PC-9 (cell line): ENCODE data around the gene TTC23.

ENCODE experiments used
- CTCF ChIP-seq: fragments of 200-600 bp; sonication (generic); conservative IDR thresholded peaks from 2 replicates; pipeline ENCODE4 v1.6.1; 2017; ENCODE audit warnings: mixed run types, antibody characterized with exemption, mild to moderate bottlenecking, moderate library complexity
- EZH2 ChIP-seq: fragments of 200-600 bp; sonication (generic); IDR thresholded peaks from 2 replicates; pipeline ENCODE4 v1.8.0; 2017; ENCODE audit warnings: antibody characterized with exemption, low read depth

- TF ChIP-seq CTCF, result no peak
- no peak for TF ChIP-seq EZH2
Observed at GRCh38 chr15:99155961-99156443, 93.4 kb downstream of the TTC23 start.
